ENCODE measurements around the gene SIVA1.

The SIVA1 gene

DNA sequence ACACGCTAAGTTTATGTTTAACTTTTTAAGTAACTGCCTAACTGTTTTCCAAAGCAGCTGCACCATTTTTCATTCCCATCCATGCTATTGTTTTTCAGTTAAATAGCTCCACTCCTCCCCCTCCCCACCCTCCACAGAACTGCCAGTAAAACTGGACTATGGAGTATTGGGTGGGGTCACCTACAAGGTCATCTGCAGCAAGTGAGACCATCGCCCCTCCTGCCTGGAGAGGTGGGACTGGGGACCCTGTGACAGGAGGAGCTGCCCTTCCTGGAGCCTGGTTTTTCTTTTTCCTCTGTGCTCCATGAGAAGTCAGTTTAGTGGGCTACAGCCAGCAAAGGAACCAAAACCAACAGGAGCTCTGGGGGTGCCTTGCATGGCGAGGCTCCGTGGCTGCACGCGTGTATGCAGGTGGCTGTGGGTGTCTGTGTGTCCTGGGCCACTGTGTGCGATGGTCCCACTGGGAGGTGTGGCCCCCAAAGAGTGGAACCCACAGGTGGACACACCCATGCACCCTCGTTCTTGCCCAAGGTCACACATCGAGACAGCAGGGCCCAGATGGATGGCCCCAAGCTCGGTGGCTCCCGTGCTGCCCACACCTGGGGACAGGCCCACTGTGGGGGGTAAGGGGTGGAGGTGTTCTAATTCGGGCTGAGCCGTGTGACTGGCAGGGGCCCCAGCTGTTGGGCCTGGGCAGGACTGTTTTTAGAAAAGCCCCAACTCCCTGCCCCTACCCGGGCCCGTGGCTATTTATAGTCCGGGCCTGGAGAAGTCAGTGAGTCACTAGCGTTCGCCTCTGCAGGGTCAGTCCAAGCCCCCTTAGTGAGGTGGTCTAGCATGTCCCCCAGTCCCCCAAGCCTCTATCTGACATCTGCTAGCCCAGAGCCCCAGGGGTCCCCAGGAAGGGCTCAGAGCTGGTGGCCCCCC lies 31.2 kb upstream of the SIVA1 start:
- no peak for DNase-seq

DNA sequence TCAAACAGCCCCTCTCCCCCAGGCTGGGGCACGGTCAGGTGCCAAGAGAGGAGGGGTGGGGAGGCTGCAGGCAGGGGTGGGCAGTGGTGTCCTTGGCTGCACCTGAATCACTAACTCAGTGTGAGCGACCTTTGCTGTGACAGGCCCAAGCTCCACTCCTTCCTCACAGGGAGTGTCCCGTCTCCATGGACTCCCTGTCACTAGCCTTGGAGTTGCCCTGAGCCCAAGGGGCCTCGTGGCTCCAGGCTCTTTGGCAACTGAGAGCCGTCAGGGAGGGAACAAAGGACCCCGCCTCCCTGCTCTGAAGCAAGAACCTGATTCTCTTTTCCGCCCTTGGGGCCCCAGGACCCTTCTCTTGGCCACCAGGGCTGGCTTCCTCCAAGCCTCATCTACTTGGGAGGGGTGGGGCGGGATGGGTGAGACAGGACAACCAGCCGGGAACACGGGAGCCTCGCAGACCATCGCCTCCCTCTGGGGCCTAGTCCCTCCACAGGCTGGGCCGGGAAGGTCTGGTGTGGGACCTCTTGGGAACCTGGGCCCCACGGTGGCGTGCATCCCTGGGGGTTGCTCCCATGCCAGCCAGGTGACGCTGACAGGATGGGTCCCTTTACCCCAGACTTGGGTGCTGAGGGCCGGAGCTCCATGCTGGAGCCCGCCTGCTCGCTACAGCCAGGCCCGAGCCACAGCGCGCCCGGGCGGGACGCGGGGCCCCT lies 29.9 kb upstream of the SIVA1 start:
- no peak for DNase-seq

DNA sequence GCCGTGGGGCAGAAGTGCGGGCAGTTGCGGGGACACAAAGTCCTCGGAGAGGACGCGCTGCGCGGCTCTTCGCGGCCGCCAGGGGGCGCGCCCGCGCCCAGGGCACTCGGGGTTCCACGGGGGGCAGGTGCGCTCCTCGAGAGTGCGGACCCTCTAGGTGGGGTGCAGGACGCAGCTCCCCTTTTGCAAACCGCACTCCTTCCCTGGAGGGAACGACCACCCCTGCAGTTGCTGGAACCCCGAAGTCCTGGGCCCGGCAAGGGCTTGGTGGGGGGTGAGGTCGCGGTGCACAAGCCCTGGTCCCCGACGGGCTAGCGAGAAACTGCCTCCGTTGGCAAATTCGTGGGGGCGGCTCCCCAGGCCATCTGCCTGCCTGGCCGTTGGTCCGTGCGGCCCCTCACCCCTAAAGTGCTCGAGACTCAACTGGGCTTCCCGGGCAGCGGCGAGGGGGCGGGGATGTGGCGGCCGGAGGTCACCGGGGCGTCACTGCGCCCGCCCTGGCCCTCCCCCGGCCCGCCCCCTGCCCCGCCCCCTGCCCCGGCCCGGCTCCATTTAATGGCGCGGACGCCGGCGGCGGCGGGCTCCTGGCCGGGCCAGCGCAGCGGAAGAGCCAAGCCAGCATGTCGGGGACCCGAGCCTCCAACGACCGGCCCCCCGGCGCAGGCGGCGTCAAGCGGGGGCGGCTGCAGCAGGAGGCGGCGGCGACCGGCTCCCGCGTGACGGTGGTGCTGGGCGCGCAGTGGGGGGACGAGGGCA lies 29.1 kb upstream of the SIVA1 start, which contains the start of gene ADSS1:
ADSS1 (plus strand) TSS at position 579 of the 756 bp plus-strand sequence; CDS start at position 621, 42 bp downstream.
- DNase-seq: peak; percentile 69

DNA sequence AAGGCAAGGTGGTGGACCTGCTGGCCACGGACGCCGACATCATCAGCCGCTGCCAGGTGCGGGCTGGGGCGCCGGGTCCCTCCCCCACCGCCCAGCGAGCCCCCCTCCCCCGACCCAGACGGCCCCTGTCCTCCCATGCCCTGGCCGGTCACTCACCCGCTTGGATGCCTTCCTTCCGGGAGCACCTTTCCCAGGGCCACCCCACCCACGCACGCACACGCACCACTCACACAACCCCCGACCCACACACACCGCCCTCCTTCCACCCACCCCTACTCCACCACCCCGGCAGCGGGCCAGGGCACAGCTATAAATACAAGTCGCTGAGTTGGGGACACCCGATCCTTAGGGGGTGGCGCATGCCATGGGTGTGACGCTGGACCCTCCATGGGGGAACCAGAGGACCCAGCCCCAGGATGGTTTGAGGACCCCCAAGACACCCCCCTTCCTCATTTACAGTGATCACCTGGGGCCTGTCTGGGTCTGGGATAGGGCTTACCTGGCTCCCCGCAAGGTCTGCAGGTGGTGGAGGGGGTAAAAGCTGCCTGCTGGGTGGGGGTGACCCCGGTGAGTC lies 28.5 kb upstream of the SIVA1 start:
- peak; percentile 55 for DNase-seq

DNA sequence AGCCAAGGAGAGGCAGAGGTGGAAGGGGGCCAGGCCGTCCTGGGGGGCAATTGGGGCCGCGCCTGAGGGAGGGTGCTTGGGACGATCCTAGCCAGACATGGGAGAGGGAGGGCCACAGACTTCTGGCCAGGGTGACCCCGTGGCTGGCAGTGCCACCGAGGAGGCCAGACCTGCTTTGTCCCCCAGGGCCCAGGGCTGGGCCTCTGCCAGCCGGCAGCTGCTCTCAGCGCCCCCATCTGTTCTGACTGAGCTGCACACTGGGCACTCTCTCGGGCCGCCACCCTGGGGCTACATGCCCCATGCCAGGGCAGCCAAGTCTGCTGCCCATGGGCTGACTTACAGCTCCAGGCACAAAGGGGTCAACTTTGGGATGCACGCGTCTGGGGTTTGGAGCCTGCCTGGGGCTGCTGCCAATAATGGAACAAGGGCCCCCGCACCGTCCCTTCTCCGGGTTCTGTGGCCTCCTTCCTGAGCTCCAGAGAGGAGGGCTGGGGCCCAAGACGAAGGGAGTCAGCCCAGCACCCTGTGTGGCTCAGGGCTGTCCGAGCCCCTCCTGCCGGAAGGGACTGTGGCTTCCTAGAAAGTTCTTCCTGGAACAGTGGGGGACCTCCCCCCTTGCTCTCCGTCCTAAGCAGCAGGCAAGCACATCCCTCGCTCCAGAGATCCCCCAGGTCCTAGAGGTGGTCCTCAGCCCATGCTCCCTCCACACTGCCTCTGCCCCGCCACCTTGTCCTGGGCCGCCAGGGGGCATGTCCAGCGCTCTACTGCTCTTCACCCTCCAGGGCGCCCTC lies 27.8 kb upstream of the SIVA1 start:
- DNase-seq: peak; percentile 50

DNA sequence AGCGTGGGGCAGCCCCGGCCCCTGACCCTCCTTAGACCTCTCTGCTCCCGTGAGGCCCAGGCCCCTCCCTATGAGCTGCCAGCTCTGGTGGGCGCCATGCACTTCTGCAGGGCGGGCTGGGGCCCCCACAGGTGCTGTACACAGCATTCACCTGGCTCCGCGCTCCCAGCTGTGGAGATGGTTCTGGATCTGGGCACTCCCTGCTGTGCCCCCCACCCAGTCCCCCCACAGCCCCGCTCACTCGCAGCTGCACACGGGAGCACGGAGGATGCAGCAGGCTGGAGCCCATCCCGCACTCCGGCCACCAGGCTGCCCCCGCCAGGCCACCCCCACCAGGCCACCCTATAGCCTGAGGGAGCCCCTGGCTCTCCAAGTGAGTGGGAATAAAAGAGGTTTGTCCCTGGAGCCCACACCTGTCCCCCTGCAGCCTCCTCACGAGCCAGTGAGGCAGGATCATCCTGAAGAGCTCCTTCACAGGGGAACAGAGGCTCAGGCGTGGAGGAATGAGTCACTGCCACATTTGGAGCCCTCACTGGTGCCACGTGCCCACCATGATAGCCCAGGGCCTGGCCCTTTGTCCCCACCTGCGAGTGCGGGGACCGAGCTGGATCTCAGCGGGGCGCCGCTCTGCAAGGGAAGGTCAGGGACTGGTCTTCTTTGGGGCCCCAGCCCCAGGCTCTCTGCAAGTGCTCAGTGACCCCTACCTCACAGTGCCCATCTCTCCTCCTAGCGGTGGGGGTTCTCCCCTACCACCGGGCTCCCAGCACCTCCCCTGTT lies 27.0 kb upstream of the SIVA1 start:
- no peak for DNase-seq

DNA sequence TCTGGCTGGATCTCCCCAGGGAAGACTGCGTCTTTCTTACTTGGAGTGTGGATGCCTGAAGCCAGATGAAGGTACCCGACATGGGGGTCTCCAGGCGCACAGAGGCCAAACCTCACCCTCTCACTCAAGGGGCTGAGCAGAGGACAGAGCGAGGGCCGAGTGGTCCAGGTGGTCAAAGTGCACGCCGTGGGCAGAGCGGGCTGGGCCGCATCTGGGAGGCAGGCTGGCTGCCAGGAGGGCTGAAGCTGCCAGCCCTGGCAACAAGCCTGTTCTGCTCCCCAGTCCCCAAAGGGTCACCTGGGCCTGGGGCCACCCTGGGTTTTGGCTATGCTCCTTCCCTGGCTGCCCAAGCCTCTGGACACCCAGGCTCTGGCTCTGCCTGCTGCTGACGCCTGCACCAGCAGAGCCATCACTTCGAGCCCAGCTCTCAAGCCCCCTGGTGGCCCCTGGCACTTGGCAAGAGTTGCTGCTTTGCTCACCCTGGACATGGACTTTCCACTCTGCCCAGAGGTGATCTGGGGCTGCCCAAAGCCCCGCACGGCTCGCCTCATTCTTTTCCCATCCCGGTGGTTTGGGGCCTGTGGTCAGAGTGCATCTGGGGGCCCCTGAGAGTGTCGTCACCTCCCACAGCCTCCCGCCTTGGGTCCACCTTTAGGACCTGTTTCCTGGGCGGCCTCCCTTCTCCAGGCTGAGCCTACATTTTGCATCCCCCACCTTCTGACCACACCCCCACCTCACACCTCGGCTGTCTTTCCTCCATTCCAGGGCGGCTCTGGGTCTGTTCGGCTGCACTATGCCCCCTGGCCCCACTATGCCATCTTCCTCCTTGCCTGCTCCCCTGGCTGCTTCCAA lies 26.1 kb upstream of the SIVA1 start:
- DNase-seq: peak; percentile 22

DNA sequence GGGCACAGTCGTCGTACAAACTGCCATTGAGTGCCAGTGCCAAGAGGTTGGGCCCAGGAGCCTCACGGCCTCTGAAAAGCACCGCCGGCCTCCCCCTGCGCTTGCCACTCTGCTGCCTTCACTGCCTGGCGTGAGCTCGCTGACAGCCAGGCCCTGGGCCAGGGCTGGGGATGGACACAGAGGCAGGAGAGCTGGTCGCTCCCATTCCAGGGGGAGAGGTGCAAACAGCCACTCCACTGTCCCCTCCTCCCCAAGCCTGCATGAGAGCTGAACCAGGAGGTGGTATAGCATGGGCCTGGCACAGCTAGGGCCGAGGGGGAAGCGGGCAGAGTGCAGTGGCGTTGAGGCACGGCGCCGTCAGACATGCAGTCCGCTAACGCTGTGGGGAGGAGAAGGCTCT lies 24.3 kb upstream of the SIVA1 start:
- DNase-seq: no peak

DNA sequence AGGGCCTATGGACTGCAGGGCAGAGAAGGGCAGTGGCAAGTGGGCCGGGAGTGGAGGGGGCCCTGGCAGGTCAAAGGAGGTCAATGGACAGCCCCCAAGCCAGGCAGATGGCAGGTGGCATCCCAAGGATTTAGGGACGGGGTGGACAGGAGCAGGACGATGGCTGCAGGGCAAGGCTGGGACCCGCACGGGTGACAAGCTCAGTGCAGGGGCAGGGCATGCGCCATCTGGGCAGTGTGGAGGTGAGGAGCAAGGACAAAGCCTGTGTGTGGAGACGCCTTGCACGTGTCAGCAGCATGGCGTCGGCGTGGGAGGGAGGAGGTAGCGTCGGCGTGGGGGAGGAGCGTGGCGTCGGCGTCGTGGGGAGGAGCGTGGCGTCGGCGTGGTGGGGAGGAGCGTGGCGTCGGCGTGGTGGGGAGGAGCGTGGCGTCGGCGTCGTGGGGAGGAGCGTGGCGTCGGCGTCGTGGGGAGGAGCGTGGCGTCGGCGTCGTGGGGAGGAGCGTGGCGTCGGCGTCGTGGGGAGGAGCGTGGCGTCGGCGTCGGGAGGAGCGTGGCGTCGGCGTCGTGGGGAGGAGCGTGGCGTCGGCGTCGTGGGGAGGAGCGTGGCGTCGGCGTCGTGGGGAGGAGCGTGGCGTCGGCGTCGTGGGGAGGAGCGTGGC lies 23.6 kb upstream of the SIVA1 start:
- peak; percentile 16 for DNase-seq

DNA sequence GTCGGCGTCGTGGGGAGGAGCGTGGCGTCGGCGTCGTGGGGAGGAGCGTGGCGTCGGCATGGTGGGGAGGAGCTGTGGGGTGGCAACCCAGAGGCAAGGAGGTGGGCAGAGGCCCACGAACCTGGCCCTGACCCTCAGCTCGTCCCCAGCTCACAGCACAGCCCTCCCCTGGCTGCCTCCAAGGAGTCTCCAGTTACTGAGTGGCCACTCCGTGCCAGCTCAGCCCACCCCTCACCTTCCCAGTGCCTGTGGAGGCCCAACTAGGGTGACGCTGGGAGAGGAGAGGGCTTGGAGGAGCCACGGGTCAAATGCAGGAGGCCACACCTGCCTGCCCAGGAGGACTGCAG lies 23.1 kb upstream of the SIVA1 start:
- DNase-seq: no peak

DNA sequence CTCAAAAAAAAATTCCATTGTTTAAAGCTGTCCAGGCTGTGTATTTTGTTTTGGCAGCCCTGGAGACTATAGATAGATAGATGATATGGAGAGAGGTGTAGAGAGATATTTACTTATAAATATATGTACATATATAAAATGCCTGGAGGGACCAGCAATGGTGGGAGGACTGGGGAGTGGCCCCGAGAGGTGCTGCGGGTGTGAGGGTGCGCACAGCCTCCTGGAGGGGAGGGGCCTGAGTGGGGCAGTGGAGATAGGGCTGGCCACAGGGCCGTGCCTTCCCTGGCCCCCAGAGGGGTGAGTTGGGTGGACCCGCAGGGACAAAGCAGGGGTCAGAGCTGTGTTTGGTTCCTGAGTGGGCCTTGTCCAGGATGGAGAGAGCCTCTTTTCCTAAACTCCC lies 22.5 kb upstream of the SIVA1 start:
- no peak for DNase-seq

DNA sequence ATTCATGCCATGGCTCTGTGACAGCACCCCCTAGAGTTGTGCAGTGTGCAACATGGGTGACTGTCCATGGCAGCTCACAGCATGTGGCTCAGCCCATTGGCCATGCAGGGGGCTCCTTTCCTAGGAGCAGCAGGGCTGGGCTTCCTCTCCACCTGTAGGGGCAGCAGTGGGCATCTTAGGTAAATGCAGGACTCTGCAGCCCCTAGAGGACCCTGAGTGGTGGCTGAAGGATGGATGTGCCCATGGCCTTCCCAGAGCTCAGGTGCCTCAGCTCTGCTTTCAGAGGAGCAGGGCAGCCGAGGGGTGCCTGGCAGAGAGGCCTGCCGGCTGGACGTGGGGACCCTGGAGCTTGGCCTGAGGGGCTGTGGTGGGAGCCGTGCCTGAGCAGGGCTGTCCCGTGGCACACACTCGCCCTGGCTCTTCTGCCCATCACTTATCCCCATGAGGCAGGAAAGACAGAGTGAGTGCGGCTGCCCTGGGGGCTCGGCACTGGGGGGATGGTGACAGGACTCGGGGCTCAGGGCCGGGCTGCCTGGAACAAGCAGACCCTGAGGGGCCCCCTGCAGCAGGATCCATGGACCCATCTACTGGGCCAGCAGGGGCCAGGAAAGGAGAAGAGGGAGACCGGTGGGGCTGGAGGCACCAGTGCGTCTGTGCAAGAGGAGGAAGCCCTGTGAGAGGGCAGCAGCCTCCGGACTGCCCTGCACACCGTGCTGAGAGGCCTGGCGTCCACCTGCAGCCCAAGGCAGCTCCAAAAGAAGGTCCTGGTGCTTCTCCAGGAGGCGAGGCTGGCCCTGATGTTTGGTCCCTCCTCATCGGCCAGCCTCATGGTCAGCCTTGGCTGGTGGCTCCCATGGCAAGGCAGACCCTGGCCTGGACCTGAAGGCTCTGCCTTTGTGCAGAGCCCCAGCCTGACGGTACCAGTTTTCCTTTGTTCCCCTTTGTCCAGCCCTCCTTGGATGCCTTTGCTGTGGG lies 21.3 kb upstream of the SIVA1 start:
- peak; percentile 44 for DNase-seq

DNA sequence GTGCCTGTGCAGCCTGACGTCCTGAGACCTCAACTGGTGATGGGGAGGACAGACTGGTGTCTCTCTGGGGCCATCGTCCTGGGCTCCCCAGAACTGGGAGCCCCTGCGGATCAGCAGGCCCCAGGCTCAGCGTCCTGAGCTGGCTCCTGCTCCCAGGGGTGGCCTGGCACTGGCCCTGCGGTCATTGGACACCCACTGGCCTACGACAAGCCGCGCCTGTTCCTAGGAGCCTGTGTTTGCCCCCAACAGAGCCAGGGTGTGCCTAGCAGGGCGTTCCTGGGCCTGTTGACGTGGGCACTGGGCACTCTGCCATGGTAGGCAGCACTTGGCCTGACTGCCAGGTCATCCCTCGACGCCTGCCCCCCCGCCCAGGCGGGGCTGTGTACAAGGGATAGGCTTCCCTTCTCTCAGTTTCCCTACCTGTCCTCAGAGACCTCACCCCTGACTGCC lies 20.6 kb upstream of the SIVA1 start:
- no peak for DNase-seq

DNA sequence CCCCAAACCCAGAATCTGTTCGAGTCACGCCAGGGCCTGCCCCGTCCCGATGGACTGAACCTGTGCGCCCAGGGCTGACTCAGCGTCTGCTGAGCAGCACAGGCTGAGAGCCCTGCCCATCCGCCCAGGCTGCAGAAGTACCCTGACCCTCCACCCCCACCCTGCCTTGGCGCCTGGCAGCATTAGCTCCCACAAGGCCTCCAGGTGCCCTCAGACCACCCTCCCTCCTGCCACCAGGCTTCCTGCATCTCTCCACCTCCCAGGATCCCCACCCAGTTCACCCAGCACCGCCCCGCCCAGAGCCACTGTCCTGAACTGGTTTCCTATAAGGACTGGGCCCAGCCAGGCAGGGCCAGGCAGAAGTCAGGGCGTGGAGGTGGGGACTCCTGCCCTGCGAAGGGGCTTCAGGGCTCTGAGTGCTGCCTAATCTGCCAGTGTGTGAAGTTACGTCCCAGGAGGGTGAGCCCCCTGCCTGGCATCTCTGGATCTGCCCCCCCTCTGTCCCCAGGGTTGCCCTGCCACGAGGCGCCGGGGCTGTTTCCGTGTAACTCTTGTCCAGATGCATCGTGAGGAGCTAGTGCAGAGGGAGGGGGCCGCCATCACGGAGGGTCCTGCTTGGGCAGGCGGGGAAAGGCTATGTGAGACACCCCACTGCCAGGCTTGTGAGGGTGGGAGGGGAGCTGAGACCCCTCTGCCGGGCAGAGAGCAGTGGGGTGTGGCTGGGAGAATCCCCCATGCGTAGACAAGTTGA lies 19.8 kb upstream of the SIVA1 start:
- DNase-seq: no peak

DNA sequence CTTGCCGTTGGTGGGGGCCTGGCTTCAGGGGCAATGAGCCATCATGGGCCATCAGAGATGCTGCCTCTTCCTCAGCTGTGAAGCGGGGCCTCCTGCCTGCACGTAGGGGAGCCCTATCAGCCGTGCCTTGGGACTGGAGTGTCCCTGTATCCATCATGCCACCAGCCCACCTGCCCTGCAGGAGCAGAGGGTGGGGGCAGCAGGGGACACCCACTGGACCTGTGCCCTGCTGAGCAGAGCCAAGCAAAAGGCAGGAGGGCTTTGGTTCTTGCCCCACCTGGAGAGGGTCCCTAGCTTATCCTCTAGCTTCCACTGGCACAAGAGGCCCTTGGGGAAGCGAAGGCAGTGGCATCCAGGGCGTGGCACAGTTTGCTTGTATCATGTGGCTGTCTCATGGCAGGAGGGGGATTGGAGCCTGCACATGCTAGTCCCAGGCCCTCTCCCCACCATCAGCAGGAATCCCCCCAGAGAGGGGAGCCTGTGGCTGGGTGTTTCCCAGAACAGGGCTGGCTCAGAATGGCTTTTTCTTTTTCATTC lies 18.8 kb upstream of the SIVA1 start:
- no peak for DNase-seq

DNA sequence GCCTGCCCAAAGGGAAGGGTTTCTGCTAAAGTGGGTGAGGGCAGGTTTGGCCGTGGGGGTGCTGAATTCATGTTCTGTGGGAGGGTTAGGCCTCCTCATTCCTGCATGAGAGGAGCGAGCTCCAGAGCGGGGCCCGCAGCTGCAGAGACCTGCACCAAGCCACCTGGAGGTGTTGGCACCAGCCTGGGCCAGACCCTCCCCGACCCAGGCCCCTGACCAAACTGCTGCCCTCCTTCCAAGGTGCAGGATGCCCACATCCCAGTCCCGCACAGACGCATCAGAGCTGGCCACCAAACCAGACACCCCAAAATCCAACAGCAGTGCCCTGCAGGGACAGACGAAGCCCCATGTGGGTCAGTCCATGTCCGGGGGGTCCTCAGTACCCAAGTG lies 18.4 kb upstream of the SIVA1 start:
- DNase-seq: no peak

DNA sequence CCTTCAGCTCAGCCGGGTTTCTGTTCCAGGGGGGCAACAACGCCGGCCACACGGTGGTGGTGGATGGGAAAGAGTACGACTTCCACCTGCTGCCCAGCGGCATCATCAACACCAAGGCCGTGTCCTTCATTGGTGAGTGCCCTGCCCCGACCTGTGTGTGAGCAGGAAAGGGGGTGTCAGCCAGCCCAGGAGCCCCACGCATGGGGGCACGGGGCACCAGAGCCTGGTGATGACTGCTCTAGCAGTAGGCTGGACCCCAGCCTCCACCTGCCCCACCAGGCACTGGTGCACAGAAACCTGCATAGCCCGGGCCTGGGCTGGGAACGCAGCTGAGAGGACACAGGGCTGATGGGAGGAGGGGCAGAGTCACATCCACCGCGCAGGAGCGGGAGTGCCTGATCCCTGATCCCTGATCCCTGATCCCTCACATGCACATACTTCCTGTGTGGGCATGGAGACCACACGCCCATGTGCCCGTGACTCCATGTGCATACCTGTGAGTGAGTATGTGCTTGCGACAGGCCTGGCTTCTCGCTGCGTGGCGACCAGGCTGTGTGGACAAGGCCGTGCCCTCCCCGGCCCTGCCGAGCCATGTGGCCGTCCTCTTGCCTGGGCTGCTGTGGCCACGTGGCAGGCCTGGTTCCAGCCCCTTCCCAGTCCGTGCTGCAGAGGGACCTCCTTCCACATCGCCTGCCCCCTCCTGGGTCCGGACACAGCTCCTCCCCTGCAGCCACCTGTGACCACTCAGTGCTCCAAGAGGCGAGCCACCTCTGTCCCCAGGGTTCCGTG lies 17.8 kb upstream of the SIVA1 start:
- DNase-seq: peak; percentile 16

All from DMS53 (cell line).